Activated CD4-positive, alpha-beta T cell treated with anti-CD3 and anti-CD28 coated beads, Interleukin-2, amount 50 U/mL, for 16 hours (primary cell): ENCODE data around the gene CORO2A.
"Not testable (repeated sequence)": the region's sequence is repeated elsewhere in the genome, so short reads cannot be mapped to it uniquely, and the experiment has no call there.

ENCODE experiments used
- DNase-seq: peaks from one replicate; pipeline ENCODE4 v3.0.0-alpha.2; 2020

Gene CORO2A

GRCh38 chr9:98134702-98135557, 57.5 kb downstream of the CORO2A start:
- DNase-seq: no peak

GRCh38 chr9:98132806-98133631, 59.4 kb downstream of the CORO2A start:
- no peak for DNase-seq

GRCh38 chr9:98132158-98132557, 60.3 kb downstream of the CORO2A start:
- DNase-seq: no peak

GRCh38 chr9:98130576-98131228, 61.7 kb downstream of the CORO2A start:
- no peak for DNase-seq

- not testable (repeated sequence) for DNase-seq
Measured at GRCh38 chr9:98130060-98130459, 62.4 kb downstream of the CORO2A start.

GRCh38 chr9:98129451-98129881, 63.0 kb downstream of the CORO2A start:
- no peak for DNase-seq

GRCh38 chr9:98128316-98128715, 64.1 kb downstream of the CORO2A start:
- DNase-seq: no peak

GRCh38 chr9:98127226-98127625, 65.2 kb downstream of the CORO2A start:
- DNase-seq: no peak

GRCh38 chr9:98124637-98125426, 67.6 kb downstream of the CORO2A start:
- no peak for DNase-seq

GRCh38 chr9:98124091-98124490, 68.3 kb downstream of the CORO2A start:
- DNase-seq: not testable (repeated sequence)

GRCh38 chr9:98121058-98121457, 71.4 kb downstream of the CORO2A start:
- DNase-seq: no peak

GRCh38 chr9:98120476-98120875, 72.0 kb downstream of the CORO2A start:
- DNase-seq: no peak

- DNase-seq: peak; percentile 70
Measured at GRCh38 chr9:98118640-98119601, 73.5 kb downstream of the CORO2A start, which contains the start of gene TRIM14. TRIM14 (minus strand) TSS chr9:98119222; CDS start chr9:98119188, 34 bp downstream.

- DNase-seq: peak; percentile 62
Measured at GRCh38 chr9:98117984-98118639, 74.3 kb downstream of the CORO2A start.

GRCh38 chr9:98117097-98117496, 75.3 kb downstream of the CORO2A start:
- not testable (repeated sequence) for DNase-seq

GRCh38 chr9:98109052-98109451, 83.4 kb downstream of the CORO2A start:
- no peak for DNase-seq

- DNase-seq: peak; percentile 58
Measured at GRCh38 chr9:98108531-98109031, 83.9 kb downstream of the CORO2A start.

GRCh38 chr9:98107926-98108325, 84.5 kb downstream of the CORO2A start:
- DNase-seq: no peak

- no peak for DNase-seq
Measured at GRCh38 chr9:98105006-98105405, 87.4 kb downstream of the CORO2A start.

- DNase-seq: no peak
Measured at GRCh38 chr9:98104445-98104881, 88.0 kb downstream of the CORO2A start.
